ENCODE data around the gene OST4.

OST4 gene

DNA sequence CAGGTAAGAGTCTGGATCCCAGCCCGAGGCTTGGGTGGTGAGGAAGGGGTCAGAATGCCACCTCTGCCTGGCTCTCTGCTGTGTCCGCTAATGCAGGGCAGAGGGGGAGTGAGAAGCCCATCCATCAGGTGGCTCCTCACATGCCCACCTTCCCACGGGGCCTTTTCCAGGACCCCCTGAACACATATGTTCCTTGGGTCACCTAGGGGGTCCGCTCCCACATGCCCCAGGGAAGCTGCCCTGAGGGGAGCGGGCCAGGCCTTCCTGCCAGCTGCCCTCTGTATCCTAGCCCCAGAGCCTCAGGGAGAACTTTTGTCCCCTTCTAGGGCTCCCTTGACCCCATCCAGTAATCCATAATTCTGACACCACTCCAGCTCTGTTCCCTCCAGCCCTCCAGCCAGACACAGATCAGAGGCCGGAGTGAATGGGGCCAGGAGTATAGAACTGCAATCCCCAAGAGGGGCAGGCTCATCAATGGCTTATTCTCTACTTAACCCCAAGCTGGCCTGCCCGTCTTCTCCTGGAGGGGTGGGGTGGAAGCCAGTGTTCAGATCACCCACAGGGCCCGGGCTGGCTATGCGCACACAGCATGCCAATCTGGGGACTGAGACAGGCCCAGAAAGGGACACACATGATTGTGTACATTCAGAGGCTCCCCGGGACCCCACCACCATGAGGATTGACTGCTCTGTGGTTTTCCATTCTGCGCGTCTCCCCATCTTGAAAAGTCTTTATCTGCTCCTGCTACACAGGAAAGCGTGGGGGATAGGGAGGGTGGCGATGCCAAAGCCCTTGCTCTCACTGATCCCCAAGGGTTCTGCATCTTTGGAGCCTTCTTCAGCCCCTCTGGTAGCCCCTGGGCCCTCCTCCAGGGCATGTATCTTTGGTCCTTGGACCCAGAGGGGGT is 8.0 kb upstream of the OST4 start:
- Histone ChIP-seq H4K20me1 (ENCODE audit: insufficient read depth, low read length) (no peaks in the 10 kb centered on the region), H3K4me1 (ENCODE audit: insufficient read depth, low read length, severe bottlenecking) (peaks cover 28% of the 10 kb centered on the region), H3K79me2 (ENCODE audit: insufficient read depth, low read length) (no peaks in the 10 kb centered on the region), H3K9me2 (ENCODE audit: low read depth, low read length) (no peaks in the 10 kb centered on the region), H3K9ac (ENCODE audit: low read length) (no peak overlapping the region), H3K4me2 (ENCODE audit: low read length) (no peak overlapping the region), H2AFZ (ENCODE audit: low read length) (no peak overlapping the region), H3K27ac (ENCODE audit: low read depth, low read length, poor library complexity, severe bottlenecking) (no peak overlapping the region), H3K9me3 (ENCODE audit: low read length) (no peaks in the 10 kb centered on the region), H3K4me3 (ENCODE audit: low read depth, low read length, poor library complexity, severe bottlenecking) (no peak overlapping the region), H3F3A (ENCODE audit: insufficient read depth, low read length) (no peaks in the 10 kb centered on the region), H3K27me3 (ENCODE audit: insufficient read depth, low read length) (peaks cover 1% of the 10 kb centered on the region; the same call in 1 of the 2 replicates), H3K36me3 (ENCODE audit: insufficient read depth, low read length) (no peaks in the 10 kb centered on the region)
- no peak for TF ChIP-seq EZH2 (IDR thresholded peaks at IDR 0.05; ENCODE audit: borderline replicate concordance, low read length)
- TF ChIP-seq, protein P1, sequence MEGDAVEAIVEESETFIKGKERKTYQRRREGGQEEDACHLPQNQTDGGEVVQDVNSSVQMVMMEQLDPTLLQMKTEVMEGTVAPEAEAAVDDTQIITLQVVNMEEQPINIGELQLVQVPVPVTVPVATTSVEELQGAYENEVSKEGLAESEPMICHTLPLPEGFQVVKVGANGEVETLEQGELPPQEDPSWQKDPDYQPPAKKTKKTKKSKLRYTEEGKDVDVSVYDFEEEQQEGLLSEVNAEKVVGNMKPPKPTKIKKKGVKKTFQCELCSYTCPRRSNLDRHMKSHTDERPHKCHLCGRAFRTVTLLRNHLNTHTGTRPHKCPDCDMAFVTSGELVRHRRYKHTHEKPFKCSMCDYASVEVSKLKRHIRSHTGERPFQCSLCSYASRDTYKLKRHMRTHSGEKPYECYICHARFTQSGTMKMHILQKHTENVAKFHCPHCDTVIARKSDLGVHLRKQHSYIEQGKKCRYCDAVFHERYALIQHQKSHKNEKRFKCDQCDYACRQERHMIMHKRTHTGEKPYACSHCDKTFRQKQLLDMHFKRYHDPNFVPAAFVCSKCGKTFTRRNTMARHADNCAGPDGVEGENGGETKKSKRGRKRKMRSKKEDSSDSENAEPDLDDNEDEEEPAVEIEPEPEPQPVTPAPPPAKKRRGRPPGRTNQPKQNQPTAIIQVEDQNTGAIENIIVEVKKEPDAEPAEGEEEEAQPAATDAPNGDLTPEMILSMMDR (IDR thresholded peaks at IDR 0.05; ENCODE audit: low read length) = no peak

DNA sequence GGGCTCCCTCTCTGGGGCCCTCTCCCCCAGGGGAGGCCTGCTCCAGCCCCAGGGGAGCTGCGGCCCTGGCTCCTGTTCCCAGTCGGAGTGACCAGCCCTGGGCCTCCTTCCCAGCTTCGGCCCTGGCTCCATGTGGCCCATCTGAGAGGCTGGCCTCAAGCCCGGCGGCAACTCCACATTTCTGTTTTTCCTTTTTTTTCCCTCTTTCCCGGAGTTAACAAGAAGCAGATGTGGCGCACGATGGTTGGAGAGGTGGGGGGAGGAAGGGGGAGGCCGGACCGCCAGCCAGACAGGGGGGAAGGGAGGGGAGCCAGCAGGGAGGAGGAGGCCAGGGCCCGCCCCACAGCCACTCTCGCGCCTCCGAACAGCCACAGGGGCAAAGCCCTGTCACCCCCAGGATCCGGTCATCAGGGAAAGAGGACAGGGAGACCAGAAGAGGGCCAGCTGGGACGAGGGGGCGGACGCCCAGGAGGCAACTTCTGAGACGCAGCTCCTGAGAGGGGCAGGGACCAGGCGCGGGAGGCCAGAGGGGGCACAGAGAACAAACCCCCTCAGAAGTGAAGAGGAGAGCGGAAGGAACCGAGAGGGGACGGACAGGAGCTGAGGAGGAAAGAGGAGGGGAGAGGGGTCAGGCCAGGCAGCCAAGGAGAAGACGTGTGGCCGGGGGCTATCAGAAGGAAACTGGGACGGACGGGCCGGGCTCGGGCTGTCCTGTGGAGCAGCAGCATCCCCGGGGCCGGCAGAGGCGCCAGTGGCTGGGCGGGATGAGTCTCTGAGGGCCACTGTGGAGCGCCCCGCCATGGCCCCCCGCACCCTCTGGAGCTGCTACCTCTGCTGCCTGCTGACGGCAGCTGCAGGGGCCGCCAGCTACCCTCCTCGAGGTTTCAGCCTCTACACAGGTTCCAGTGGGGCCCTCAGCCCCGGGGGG is 7.1 kb upstream of the OST4 start, which contains the start of gene EMILIN1:
Gene EMILIN1, plus strand, starts transcription at position 349 of the 928 bp plus-strand sequence. Its CDS starts 451 bp downstream, at position 800.
- Histone ChIP-seq H3K4me3 (ENCODE audit: low read depth, low read length, poor library complexity, severe bottlenecking) (no peak within 1 kb of the TSS), H3K27me3 (ENCODE audit: insufficient read depth, low read length) (no peaks in the 10 kb centered on the region; the same call in 1 of the 2 replicates), H3K4me1 (ENCODE audit: insufficient read depth, low read length, severe bottlenecking) (peaks cover 37% of the 10 kb centered on the region), H3K36me3 (ENCODE audit: insufficient read depth, low read length) (no peaks in the 10 kb centered on the region), H3K9me2 (ENCODE audit: low read depth, low read length) (no peaks in the 10 kb centered on the region), H4K20me1 (ENCODE audit: insufficient read depth, low read length) (no peaks in the 10 kb centered on the region), H3K79me2 (ENCODE audit: insufficient read depth, low read length) (no peaks in the 10 kb centered on the region), H2AFZ (ENCODE audit: low read length) (no peak within 1 kb of the TSS), H3K4me2 (ENCODE audit: low read length) (no peak within 1 kb of the TSS), H3F3A (ENCODE audit: insufficient read depth, low read length) (no peaks in the 10 kb centered on the region), H3K9ac (ENCODE audit: low read length) (no peak within 1 kb of the TSS), H3K27ac (ENCODE audit: low read depth, low read length, poor library complexity, severe bottlenecking) (no peak within 1 kb of the TSS), H3K9me3 (ENCODE audit: low read length) (no peaks in the 10 kb centered on the region)
- TF ChIP-seq, protein P1 (IDR thresholded peaks at IDR 0.05; ENCODE audit: low read length) = no peak
- no peak for TF ChIP-seq EZH2 (IDR thresholded peaks at IDR 0.05; ENCODE audit: borderline replicate concordance, low read length)

DNA sequence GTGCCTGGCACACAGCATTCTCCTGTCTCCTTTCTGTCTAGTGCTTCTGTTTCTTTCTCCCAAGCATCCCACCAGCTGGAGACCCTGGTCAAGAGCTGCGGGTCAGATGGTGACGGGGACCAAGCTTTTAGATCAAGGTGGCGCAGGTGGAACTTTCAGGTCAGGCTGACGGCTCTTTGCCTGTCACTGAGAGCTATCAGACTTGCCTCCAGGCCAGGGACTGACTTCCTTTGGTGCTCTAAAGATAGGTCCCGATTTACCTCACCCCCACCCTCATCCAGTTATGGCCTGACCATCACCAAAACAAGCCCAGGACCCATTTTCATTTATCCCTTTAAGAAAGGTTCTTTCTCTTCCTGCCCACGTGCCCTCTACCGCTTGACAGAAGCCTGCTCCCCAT is 5.8 kb upstream of the OST4 start:
- no peak overlapping the region for H3K4me3 ChIP-seq (ENCODE audit: low read depth, low read length, poor library complexity, severe bottlenecking)
- H3K9ac ChIP-seq (ENCODE audit: low read length) = no peak overlapping the region
- H3K79me2 ChIP-seq (ENCODE audit: insufficient read depth, low read length) = no peaks in the 10 kb centered on the region
- H3K4me2 ChIP-seq (ENCODE audit: low read length) = no peak overlapping the region
- H3K27ac ChIP-seq (ENCODE audit: low read depth, low read length, poor library complexity, severe bottlenecking) = no peak overlapping the region
- H3K9me2 ChIP-seq (ENCODE audit: low read depth, low read length) = no peaks in the 10 kb centered on the region
- no peaks in the 10 kb centered on the region for H3K36me3 ChIP-seq (ENCODE audit: insufficient read depth, low read length)
- no peaks in the 10 kb centered on the region for H3K9me3 ChIP-seq (ENCODE audit: low read length)
- TF ChIP-seq, protein P1 (IDR thresholded peaks at IDR 0.05; ENCODE audit: low read length) = no peak
- TF ChIP-seq EZH2 (IDR thresholded peaks at IDR 0.05; ENCODE audit: borderline replicate concordance, low read length) = no peak
- H3K4me1 ChIP-seq (ENCODE audit: insufficient read depth, low read length, severe bottlenecking) = peaks cover 41% of the 10 kb centered on the region
- no peak overlapping the region for H2AFZ ChIP-seq (ENCODE audit: low read length)
- H3F3A ChIP-seq (ENCODE audit: insufficient read depth, low read length) = no peaks in the 10 kb centered on the region
- H3K27me3 ChIP-seq (ENCODE audit: insufficient read depth, low read length) = no peaks in the 10 kb centered on the region; the same call in 1 of the 2 replicates
- H4K20me1 ChIP-seq (ENCODE audit: insufficient read depth, low read length) = no peaks in the 10 kb centered on the region

All from OCI-LY1 (cell line).